MM.1S (cell line): ENCODE results near the gene SLC24A3.

ENCODE experiments used
- EZH2 ChIP-seq: fragments of 300-600 bp; sonication (generic); optimal IDR thresholded peaks from 2 replicates; pipeline ENCODE3; 2017; ENCODE audit warnings: low read depth, mild to moderate bottlenecking, antibody characterized with exemption, low read length, mixed read lengths
- TF ChIP-seq, protein P1 (sequence below): fragments of 300-600 bp; sonication (generic); IDR thresholded peaks from 2 replicates; pipeline ENCODE4 v1.5.1; 2016; ENCODE audit warnings: antibody characterized with exemption, low read length, mixed read lengths

DNA sequence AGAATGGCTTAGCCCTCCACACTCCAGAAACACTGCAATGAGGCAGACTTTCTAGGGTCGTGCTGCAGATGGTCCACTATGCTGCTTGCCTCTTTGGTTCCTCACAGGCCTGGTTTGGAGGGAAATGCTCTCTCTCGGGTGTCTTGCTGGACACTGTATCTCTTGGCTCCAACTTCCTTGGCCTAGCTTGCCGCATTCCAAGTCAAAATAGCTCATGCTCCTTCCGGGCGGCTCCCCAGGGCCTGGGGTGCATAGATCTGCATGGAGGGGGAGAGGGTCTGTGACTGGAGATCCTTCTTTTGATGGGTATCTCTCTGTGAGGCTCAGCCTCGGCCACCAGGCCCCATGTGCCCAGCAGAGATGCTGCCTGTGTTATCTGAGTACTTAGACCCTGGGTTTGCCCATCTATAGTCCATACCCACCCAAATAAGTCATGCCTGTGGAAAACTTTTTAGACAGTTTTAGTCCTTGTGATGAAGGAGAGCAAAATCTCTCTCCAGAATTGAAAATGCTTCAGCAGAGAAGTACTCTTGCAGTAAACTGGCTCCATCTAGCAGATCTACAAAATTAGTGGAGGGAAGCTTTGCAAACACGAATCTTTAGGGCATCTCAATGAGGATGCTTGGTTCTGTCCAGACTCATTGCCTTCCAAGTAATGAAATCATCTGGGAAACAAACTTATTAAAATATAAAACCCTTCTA lies 281.5 kb downstream of the SLC24A3 start:
- TF ChIP-seq, protein P1, sequence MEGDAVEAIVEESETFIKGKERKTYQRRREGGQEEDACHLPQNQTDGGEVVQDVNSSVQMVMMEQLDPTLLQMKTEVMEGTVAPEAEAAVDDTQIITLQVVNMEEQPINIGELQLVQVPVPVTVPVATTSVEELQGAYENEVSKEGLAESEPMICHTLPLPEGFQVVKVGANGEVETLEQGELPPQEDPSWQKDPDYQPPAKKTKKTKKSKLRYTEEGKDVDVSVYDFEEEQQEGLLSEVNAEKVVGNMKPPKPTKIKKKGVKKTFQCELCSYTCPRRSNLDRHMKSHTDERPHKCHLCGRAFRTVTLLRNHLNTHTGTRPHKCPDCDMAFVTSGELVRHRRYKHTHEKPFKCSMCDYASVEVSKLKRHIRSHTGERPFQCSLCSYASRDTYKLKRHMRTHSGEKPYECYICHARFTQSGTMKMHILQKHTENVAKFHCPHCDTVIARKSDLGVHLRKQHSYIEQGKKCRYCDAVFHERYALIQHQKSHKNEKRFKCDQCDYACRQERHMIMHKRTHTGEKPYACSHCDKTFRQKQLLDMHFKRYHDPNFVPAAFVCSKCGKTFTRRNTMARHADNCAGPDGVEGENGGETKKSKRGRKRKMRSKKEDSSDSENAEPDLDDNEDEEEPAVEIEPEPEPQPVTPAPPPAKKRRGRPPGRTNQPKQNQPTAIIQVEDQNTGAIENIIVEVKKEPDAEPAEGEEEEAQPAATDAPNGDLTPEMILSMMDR: no peak
- TF ChIP-seq EZH2: no peak
